KMS-11 (cell line): Measurements from ENCODE around the gene THAP4.

Source experiments
- H2AFZ ChIP-seq: fragments of 200-600 bp; sonication (generic); 2 replicates; pipeline ENCODE4 v1.6.1; 2016; ENCODE audit warnings: antibody characterized with exemption, mixed run types, low read depth
- H3K27ac ChIP-seq: fragments of 200-600 bp; sonication (generic); 2 replicates; pipeline ENCODE4 v1.6.1; 2016; ENCODE audit warnings: mild to moderate bottlenecking, mixed run types
- H3K27me3 ChIP-seq: fragments of 200-600 bp; sonication (generic); 2 replicates; pipeline ENCODE4 v1.6.1; 2017; ENCODE audit warnings: mild to moderate bottlenecking, low read depth, mixed run types, moderate library complexity; ENCODE audit not compliant: insufficient read depth
- H3K36me3 ChIP-seq: fragments of 200-600 bp; sonication (generic); 2 replicates; pipeline ENCODE4 v1.6.1; 2017; ENCODE audit warnings: mild to moderate bottlenecking, mixed run types; ENCODE audit not compliant: insufficient read depth
- H3K4me1 ChIP-seq: fragments of 200-600 bp; sonication (generic); 2 replicates; pipeline ENCODE4 v1.6.1; 2016; ENCODE audit warnings: mild to moderate bottlenecking, low read depth, mixed run types; ENCODE audit not compliant: poor library complexity, severe bottlenecking
- H3K4me2 ChIP-seq: fragments of 200-600 bp; sonication (generic); 2 replicates; pipeline ENCODE4 v1.7.0; 2016; ENCODE audit warnings: mild to moderate bottlenecking, mixed run types
- H3K4me3 ChIP-seq: fragments of 200-600 bp; sonication (generic); IDR thresholded peaks from 2 replicates; pipeline ENCODE4 v1.6.1; 2017; ENCODE audit warnings: low read depth, low read length, mixed read lengths; ENCODE audit not compliant: insufficient read depth
- H3K79me2 ChIP-seq: fragments of 200-600 bp; sonication (generic); 2 replicates; pipeline ENCODE4 v1.6.1; 2016; ENCODE audit warnings: low read depth, mixed run types; ENCODE audit not compliant: insufficient read depth
- H3K9ac ChIP-seq: fragments of 200-600 bp; sonication (generic); 2 replicates; pipeline ENCODE4 v1.6.1; 2016; ENCODE audit warnings: mild to moderate bottlenecking, mixed run types
- H4K20me1 ChIP-seq: fragments of 200-600 bp; sonication (generic); 2 replicates; pipeline ENCODE4 v1.6.1; 2016; ENCODE audit warnings: mild to moderate bottlenecking, mixed run types; ENCODE audit not compliant: insufficient read depth
- CTCF ChIP-seq: fragments of 200-600 bp; sonication (generic); conservative IDR thresholded peaks from 2 replicates; pipeline ENCODE4 v1.6.1; 2017; ENCODE audit warnings: low read depth, mild to moderate bottlenecking, antibody characterized with exemption, low read length, moderate library complexity, mixed read lengths

The THAP4 gene

GRCh38 chr2:241639385-241639784 is 2.4 kb upstream of the THAP4 start:
- H3K4me3 ChIP-seq, result no peak overlapping the region
- peaks cover 27% of the 10 kb centered on the region for H3K4me1 ChIP-seq
- H3K9ac ChIP-seq, result no peak overlapping the region
- H3K27me3 ChIP-seq, result no peaks in the 10 kb centered on the region
- TF ChIP-seq CTCF, result no peak
- no peak overlapping the region for H3K27ac ChIP-seq
- H3K4me2 ChIP-seq, result no peak overlapping the region
- H3K36me3 ChIP-seq, result no peaks in the 10 kb centered on the region
- peaks cover 8% of the 10 kb centered on the region; the same call in 1 of the 2 replicates for H4K20me1 ChIP-seq
- no peak overlapping the region for H2AFZ ChIP-seq
- peaks cover 79% of the 10 kb centered on the region for H3K79me2 ChIP-seq

- H3K36me3 ChIP-seq, result no peaks in the 10 kb centered on the region; the same call in 1 of the 2 replicates
- H3K79me2 ChIP-seq, result peaks cover 79% of the 10 kb centered on the region
- H3K9ac ChIP-seq, result no peak overlapping the region
- TF ChIP-seq CTCF, result no peak
- no peak overlapping the region for H3K27ac ChIP-seq
- H2AFZ ChIP-seq, result no peak overlapping the region
- no peak overlapping the region for H3K4me3 ChIP-seq
- peaks cover 27% of the 10 kb centered on the region for H3K4me1 ChIP-seq
- H4K20me1 ChIP-seq, result peaks cover 8% of the 10 kb centered on the region; the same call in 1 of the 2 replicates
- peak overlapping the region; percentile 66 for H3K4me2 ChIP-seq
- H3K27me3 ChIP-seq, result no peaks in the 10 kb centered on the region
Observed at GRCh38 chr2:241638940-241639339, 2.0 kb upstream of the THAP4 start.

GRCh38 chr2:241637795-241638660 is 1.1 kb upstream of the THAP4 start:
- Histone ChIP-seq H3K79me2 (peaks cover 74% of the 10 kb centered on the region), H3K4me1 (peaks cover 27% of the 10 kb centered on the region), H3K9ac (peak overlapping the region; percentile 91; the same call in 1 of the 2 replicates), H3K4me2 (peak overlapping the region; percentile 66), H3K4me3 (peak overlapping the region; percentile 58), H3K36me3 (no peaks in the 10 kb centered on the region; the same call in 1 of the 2 replicates), H3K27ac (peak overlapping the region; percentile 79), H3K27me3 (no peaks in the 10 kb centered on the region), H2AFZ (peak overlapping the region; percentile 83), H4K20me1 (peaks cover 8% of the 10 kb centered on the region; the same call in 1 of the 2 replicates)
- no peak for TF ChIP-seq CTCF

GRCh38 chr2:241636182-241637017 is 558 bp downstream of the THAP4 start:
- TF ChIP-seq CTCF, result no peak
- peak overlapping the region; percentile 56 for H3K27ac ChIP-seq
- H3K9ac ChIP-seq, result peak overlapping the region; percentile 73
- H4K20me1 ChIP-seq, result peaks cover 8% of the 10 kb centered on the region; the same call in 1 of the 2 replicates
- H3K36me3 ChIP-seq, result no peaks in the 10 kb centered on the region; the same call in 1 of the 2 replicates
- H3K27me3 ChIP-seq, result no peaks in the 10 kb centered on the region
- peaks cover 61% of the 10 kb centered on the region for H3K79me2 ChIP-seq
- H2AFZ ChIP-seq, result peak overlapping the region; percentile 70
- peak overlapping the region; percentile 92 for H3K4me3 ChIP-seq
- peak overlapping the region; percentile 78 for H3K4me2 ChIP-seq
- H3K4me1 ChIP-seq, result peaks cover 22% of the 10 kb centered on the region
